ENCODE results near the gene UPF2. TPM values are rescaled to one million over a fixed set of nuclear protein-coding genes. Genes with fewer than 3 reads are reported as not detected.

The UPF2 gene
- total RNA-seq, 1 experiment from 2014 or later, result 30.6 TPM

GRCh38 chr10:12088919-12089318, 46.3 kb upstream of the UPF2 start:
- H3K9me3 ChIP-seq (ENCODE audit: low read depth, low read length, poor library complexity, severe bottlenecking), result no peaks in the 10 kb centered on the region
- H3K4me1 ChIP-seq (ENCODE audit: insufficient read depth, low read length, poor library complexity, severe bottlenecking), result no peaks in the 10 kb centered on the region
- POLR2A ChIA-PET (ENCODE audit: low non-redundant PET), result no interaction called here
- CTCF ChIA-PET, result no interaction called here
- H3K36me3 ChIP-seq (ENCODE audit: insufficient read depth, low read length, poor library complexity, severe bottlenecking), result peaks cover 61% of the 10 kb centered on the region
- no peak for DNase-seq (ENCODE audit: low spot score)
- no TSS peak for BruUV-seq (replicated peaks)
- TF ChIP-seq, protein P1, sequence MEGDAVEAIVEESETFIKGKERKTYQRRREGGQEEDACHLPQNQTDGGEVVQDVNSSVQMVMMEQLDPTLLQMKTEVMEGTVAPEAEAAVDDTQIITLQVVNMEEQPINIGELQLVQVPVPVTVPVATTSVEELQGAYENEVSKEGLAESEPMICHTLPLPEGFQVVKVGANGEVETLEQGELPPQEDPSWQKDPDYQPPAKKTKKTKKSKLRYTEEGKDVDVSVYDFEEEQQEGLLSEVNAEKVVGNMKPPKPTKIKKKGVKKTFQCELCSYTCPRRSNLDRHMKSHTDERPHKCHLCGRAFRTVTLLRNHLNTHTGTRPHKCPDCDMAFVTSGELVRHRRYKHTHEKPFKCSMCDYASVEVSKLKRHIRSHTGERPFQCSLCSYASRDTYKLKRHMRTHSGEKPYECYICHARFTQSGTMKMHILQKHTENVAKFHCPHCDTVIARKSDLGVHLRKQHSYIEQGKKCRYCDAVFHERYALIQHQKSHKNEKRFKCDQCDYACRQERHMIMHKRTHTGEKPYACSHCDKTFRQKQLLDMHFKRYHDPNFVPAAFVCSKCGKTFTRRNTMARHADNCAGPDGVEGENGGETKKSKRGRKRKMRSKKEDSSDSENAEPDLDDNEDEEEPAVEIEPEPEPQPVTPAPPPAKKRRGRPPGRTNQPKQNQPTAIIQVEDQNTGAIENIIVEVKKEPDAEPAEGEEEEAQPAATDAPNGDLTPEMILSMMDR (conservative IDR thresholded peaks at IDR 0.05; ENCODE audit: low read depth, low read length), result no peak
- TF ChIP-seq EZH2 (IDR thresholded peaks at IDR 0.05; ENCODE audit: borderline replicate concordance, low read depth, low read length, poor library complexity, severe bottlenecking), result no peak
- peak overlapping the region; percentile 57 for H3K27ac ChIP-seq (ENCODE audit: low read depth, low read length, poor library complexity, severe bottlenecking)
- H3K27me3 ChIP-seq (replicated peaks; ENCODE audit: insufficient read depth, low read depth, low read length, poor library complexity), result no peaks in the 10 kb centered on the region
- intact Hi-C loops (cut with micrococcal nuclease; ENCODE audit: unreplicated experiment), result no loop called here
- no peak overlapping the region for H3K4me3 ChIP-seq (ENCODE audit: low read depth, low read length, poor library complexity, severe bottlenecking)

DNA sequence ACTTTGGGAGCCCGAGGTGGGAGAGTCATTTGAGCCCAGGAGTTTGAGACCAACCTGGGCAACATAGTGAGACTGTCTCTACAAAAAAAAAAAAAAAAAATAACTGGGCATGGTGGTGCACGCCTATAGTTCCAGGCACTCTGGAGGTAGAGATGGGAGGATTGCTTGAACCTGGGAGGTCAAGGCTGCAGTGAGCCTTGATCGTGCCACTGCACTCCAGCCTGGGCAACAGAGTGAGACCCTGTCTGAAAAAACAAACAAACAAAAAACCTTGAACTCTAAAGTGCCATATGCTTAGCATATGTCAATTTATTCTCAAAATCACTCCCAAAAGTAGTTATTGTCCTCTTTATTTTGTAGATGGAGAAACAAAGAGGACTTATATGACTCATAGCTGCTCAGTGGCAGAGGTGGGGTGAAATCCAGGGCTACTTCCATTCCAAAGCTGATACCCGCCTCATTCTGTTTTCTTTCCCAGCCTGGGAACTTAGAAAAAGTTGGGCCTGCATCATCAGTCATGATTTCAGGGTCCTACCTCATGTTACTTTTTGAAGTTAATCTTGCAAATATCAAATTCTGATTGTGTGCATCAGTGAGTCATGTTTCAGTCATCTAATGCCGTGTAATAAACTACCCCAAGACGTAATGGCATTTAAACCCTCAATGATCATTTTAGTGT, 39.4 kb upstream of the UPF2 start:
- Histone ChIP-seq H3K4me1 (ENCODE audit: insufficient read depth, low read length, poor library complexity, severe bottlenecking) (no peaks in the 10 kb centered on the region), H3K36me3 (ENCODE audit: insufficient read depth, low read length, poor library complexity, severe bottlenecking) (peaks cover 20% of the 10 kb centered on the region), H3K4me3 (ENCODE audit: low read depth, low read length, poor library complexity, severe bottlenecking) (no peak overlapping the region), H3K27me3 (replicated peaks; ENCODE audit: insufficient read depth, low read depth, low read length, poor library complexity) (no peaks in the 10 kb centered on the region), H3K27ac (ENCODE audit: low read depth, low read length, poor library complexity, severe bottlenecking) (no peak overlapping the region), H3K9me3 (ENCODE audit: low read depth, low read length, poor library complexity, severe bottlenecking) (no peaks in the 10 kb centered on the region)
- POLR2A ChIA-PET (ENCODE audit: low non-redundant PET), result no interaction called here
- CTCF ChIA-PET, result no interaction called here
- TF ChIP-seq, protein P1 (conservative IDR thresholded peaks at IDR 0.05; ENCODE audit: low read depth, low read length), result no peak
- TF ChIP-seq EZH2 (IDR thresholded peaks at IDR 0.05; ENCODE audit: borderline replicate concordance, low read depth, low read length, poor library complexity, severe bottlenecking), result no peak
- no TSS peak for BruUV-seq (replicated peaks)
- intact Hi-C loops (cut with micrococcal nuclease; ENCODE audit: unreplicated experiment), result no loop called here
- no peak for DNase-seq (ENCODE audit: low spot score)

DNA sequence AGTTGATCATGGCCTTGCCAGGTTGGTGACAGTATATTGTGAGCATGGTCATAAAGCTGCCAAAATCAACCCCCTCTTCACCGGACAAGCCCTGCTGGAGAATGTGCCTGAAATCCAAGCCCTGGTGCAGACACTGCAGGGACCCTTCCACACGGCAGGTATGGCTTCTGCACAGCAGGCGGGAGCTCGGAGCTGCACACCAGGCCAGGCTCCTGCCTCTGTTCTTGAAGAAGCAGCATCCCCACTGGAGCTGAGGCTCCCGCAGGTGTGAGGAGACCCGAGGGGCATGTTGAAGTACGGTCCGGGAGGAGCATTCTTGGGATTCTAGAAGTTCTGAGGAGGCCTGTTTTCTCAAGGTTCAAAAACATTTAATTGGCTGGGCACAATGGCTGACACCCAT, 38.9 kb upstream of the UPF2 start:
- no peak for DNase-seq (ENCODE audit: low spot score)
- Histone ChIP-seq H3K36me3 (ENCODE audit: insufficient read depth, low read length, poor library complexity, severe bottlenecking) (peaks cover 18% of the 10 kb centered on the region), H3K4me1 (ENCODE audit: insufficient read depth, low read length, poor library complexity, severe bottlenecking) (no peaks in the 10 kb centered on the region), H3K4me3 (ENCODE audit: low read depth, low read length, poor library complexity, severe bottlenecking) (no peak overlapping the region), H3K27ac (ENCODE audit: low read depth, low read length, poor library complexity, severe bottlenecking) (no peak overlapping the region), H3K9me3 (ENCODE audit: low read depth, low read length, poor library complexity, severe bottlenecking) (no peaks in the 10 kb centered on the region), H3K27me3 (replicated peaks; ENCODE audit: insufficient read depth, low read depth, low read length, poor library complexity) (no peaks in the 10 kb centered on the region)
- BruUV-seq (replicated peaks), result no TSS peak
- CTCF ChIA-PET, result no interaction called here
- intact Hi-C loops (cut with micrococcal nuclease; ENCODE audit: unreplicated experiment), result no loop called here
- POLR2A ChIA-PET (ENCODE audit: low non-redundant PET), result no interaction called here
- TF ChIP-seq, protein P1 (conservative IDR thresholded peaks at IDR 0.05; ENCODE audit: low read depth, low read length), result no peak
- no peak for TF ChIP-seq EZH2 (IDR thresholded peaks at IDR 0.05; ENCODE audit: borderline replicate concordance, low read depth, low read length, poor library complexity, severe bottlenecking)

Data from A673 (cell line).